Subcutaneous adipose tissue (tissue), 4 donors: ENCODE measurements around the gene GABBR2. TPM values are rescaled to one million over a fixed set of nuclear protein-coding genes. Genes with fewer than 3 reads are reported as not detected.

Experiments
- total RNA-seq, 4 donors: library from RNA; depleted of rRNA; stranded (reverse); fragments of >200 nt; gene quantifications; one replicate each; pipeline ENCODE4 v1.1.0, GENCODE V29; 2016
- TF ChIP-seq, protein P1 (sequence below): fragments of 450-650 bp; IDR thresholded peaks from one replicate; pipeline ENCODE4 v1.5.1; 2016; ENCODE audit warnings: low read depth, mild to moderate bottlenecking, control low read depth, antibody characterized with exemption, moderate library complexity

GABBR2 gene
- total RNA-seq, 4 donors from 2014 or later = not detected

DNA sequence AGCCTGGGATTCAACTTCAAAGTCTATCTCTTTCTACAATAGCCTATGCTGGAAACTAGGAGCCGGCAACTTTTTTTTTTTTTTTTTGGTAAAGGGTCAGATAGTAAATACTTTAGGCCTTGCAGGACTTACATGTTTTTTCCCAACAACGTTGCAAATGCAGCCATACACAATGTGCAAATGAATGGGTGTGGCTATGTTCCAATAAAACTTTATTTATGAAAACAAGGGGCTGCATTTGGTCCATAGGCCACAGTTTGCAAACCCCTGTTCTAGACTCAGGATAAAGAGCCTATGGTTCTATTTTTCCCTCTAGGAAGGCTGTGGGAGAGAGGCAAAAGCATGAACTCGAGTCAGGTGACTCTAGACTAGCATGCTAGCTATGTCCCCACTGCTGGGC lies 189.1 kb downstream of the GABBR2 start:
- TF ChIP-seq, protein P1, sequence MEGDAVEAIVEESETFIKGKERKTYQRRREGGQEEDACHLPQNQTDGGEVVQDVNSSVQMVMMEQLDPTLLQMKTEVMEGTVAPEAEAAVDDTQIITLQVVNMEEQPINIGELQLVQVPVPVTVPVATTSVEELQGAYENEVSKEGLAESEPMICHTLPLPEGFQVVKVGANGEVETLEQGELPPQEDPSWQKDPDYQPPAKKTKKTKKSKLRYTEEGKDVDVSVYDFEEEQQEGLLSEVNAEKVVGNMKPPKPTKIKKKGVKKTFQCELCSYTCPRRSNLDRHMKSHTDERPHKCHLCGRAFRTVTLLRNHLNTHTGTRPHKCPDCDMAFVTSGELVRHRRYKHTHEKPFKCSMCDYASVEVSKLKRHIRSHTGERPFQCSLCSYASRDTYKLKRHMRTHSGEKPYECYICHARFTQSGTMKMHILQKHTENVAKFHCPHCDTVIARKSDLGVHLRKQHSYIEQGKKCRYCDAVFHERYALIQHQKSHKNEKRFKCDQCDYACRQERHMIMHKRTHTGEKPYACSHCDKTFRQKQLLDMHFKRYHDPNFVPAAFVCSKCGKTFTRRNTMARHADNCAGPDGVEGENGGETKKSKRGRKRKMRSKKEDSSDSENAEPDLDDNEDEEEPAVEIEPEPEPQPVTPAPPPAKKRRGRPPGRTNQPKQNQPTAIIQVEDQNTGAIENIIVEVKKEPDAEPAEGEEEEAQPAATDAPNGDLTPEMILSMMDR = no peak

GRCh38 chr9:98518556-98518955 lies 190.2 kb downstream of the GABBR2 start:
- TF ChIP-seq, protein P1 = no peak

- TF ChIP-seq, protein P1 = no peak
Observed at GRCh38 chr9:98517761-98518160, 191.0 kb downstream of the GABBR2 start.

GRCh38 chr9:98516897-98517503 lies 191.7 kb downstream of the GABBR2 start:
- TF ChIP-seq, protein P1 = no peak

GRCh38 chr9:98516205-98516896 lies 192.4 kb downstream of the GABBR2 start:
- TF ChIP-seq, protein P1 = no peak

DNA sequence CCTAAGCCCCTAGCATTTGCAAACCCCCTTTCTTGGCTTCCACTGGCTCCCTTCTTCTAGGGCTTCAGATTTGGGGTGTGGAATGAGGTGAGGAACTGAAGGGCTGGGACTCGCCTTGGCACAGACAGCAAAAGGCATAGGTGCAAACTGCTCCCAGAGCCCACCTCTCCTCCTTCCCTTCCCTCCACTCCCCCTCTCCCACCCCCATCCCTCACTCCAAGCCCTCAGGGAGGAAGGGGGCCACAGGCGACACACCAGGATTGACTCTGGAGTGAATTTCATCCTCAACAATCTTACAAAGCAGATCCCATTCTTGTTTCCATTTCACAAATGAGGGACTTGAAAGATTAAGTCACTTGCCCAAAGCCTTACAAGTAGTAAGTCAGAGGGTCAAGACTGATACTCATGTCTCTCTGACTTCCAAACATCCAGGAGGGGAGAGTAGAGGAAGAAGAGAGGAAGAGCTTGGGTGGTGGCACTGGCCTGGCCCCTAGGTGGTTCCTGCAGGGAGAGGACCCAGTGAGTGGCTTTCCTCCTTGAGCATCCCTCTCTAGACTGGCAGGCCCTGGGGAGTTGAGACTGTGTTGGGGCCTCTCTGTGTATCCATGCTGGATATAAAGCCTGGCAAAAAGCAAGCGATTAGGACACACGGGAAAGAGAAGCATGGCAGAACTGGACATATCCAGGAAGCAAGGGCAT lies 193.1 kb downstream of the GABBR2 start:
- TF ChIP-seq, protein P1 = no peak

DNA sequence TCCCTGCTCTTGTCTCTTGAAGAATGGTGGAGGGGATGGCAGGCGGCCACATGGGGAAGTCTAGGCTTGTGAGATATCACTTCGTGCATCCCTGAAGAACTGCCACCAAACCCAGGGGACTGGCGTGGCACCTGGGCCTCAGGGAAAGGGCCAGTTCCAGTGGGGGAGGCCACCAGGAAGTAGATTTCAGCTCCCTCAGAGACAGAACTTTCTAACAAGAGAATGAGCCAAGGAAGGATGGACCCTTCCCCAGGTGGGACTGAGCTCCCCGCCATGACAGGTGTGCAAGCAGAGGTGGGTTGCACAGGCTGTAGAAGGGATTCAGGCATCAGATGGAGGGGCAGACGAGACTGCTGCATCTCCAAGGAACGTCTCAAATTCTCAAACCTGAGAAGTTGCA lies 193.9 kb downstream of the GABBR2 start:
- TF ChIP-seq, protein P1 = no peak
